Right ventricle myocardium inferior (tissue), 1 donor: ENCODE measurements around the gene AMOTL1. TPM values are rescaled to one million over a fixed set of nuclear protein-coding genes. Genes with fewer than 3 reads are reported as not detected.
A peak's percentile ranks its signal among the peaks of the same experiment; 100 is the strongest.
"Not testable (repeated sequence)": the region's sequence is repeated elsewhere in the genome, so short reads cannot be mapped to it uniquely, and the experiment has no call there.

ENCODE experiments used
- ATAC-seq: fragments of 200-7000 bp; cut with Tn5 transposase; one replicate; pipeline ENCODE4 v1.9.1; 2020; ENCODE audit warnings: mild to moderate bottlenecking, moderate library complexity
- DNase-seq: peaks from one replicate; pipeline ENCODE4 v3.0.0; 2021; ENCODE audit errors: missing footprints
- intact Hi-C: fragments of 100-400 bp; cut with DNase I; formaldehyde crosslinking; loops from one replicate; pipeline ENCODE4 v1.11.0; 2022
- total RNA-seq: library from RNA; stranded (reverse); fragmentation: NEBNext Ultra II Directional; extraction: Animal tissue kit (Norgen Biotek cat#: 25700); gene quantifications from one replicate; pipeline ENCODE4 v1.2.1, GENCODE V29; 2021
- donor health status: DM: no; HTN: yes; CAD: no; lungs with severe emphysema.

AMOTL1 gene
- total RNA-seq, 1 donor from 2014 or later: 53.5 TPM

DNA sequence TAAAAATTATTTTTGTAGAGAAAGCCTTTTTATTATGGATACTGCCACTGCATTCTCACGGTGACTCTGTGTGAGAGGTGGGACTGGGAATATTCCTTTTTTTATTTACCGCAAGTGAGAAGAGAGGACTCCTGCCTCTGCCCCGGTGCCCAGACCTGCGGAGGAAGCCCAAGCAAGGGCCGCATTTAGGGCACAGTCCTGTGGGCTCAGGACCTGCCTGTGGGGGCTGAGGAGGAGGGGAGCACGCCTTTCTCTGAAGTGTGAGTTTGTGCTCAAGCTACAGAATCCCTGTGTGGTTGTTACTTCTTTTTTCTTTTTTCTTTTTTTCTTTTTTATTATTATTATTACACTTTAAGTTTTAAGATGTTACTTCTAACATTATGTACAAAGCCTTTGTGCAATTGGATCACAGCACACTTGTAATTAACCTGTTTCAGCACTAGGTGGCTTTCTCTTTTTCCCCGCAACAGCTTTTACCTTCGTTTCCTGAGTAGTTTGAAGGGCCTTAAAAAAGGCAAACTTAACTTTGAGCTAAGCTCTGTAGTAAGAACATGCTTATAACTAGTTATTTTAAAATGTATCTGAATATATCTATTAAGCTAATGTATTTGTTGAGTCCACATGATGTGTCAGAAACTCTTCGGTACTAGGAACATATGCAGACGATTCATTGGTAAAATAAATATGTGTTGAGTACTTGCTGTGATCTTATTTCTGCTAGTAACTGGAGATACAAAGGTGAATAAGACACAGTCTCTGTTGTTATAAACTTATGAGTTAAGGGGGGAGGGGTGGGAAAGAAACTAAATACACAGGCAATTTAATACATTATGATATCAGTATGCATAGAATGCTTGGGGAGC is 18.3 kb downstream of the AMOTL1 start:
- ATAC-seq (no peak), DNase-seq (no peak)
- intact Hi-C loops: no loop called here

DNA sequence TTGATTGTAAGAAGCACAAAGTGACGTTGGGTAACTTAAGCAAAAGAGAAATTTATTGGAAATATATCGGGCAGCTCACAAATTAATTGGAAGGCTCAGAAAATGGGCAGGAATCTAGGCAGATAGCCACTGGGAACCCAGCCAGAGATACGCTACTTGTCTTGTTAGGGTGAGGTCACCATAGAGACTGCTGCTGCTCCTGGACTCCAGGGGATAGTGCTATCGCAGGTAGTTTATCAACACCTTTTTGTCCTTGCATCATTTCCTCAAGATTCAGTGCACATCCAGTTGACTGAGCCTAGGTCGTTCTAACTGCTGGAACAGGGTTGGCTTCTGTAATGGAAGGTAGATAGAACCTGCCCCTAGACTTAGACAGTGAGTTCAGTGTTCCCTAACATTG is 19.6 kb downstream of the AMOTL1 start:
- DNase-seq (no peak), ATAC-seq (no peak)
- intact Hi-C loops: no loop called here

DNA sequence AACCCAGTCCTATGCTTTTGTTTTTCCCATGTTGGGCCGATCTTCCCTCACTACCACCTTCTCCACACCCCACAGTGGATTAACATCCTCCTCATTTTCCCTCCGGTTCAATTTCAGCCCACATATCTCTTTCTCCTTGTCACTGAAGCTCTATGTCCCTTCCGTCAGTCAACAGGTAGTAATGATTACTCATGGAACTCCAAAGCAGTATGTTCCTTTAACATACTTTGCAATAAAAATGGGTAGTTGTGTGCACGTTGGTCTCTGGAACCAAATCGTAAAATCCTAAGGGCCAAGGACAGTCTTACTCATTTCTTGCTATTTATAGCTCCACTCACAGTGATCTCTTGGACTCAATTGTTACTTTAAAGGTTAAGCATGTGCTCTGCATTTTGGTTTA is 20.2 kb downstream of the AMOTL1 start:
- ATAC-seq (no peak), DNase-seq (no peak)
- intact Hi-C loops: no loop called here

DNA sequence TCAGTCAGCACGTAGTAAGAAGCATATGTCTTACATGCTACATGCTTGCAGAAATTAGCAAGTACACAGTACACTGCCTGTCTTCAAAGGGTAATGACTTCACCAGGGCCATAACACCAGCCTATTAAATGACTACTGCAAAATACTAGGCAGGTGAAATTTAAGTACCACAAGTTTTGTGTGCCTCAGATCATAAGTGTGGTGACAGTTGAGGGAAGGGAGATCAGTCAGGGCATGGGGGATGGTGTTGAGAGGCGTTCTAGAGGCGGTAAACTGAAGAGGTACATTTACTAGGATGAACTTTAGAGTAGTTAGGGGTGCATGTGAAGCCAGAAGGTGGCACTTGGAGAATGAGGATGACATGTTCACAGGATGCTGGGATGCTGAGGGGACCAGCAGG is 22.0 kb downstream of the AMOTL1 start:
- intact Hi-C loops: no loop called here
- DNase-seq (no peak), ATAC-seq (no peak)

DNA sequence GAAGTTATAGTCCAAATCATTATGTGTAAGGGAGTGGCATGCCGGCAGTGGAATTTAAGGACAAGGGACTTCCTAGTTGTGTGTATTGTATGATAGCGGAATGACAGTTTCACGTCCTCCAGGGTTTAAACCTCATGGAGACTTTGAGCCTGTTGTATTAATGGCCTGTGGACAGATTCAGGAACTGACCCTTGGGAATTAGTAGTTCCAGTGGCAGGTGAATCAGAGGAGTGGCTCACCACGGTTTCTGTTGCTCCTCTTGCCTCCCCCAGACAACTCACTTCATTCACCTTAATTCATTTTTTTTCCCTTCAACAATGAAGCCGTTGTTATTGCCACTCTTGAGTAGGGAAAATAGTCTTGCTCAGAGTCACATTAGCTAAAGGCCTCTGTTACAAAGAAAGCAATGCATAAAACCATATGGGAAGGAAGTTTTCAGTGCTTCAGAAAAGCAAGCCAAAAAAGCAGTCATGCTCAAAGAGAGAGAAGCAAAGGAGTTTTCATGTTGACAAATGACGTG is 22.6 kb downstream of the AMOTL1 start:
- ATAC-seq (no peak), DNase-seq (no peak)
- intact Hi-C loops: no loop called here

DNA sequence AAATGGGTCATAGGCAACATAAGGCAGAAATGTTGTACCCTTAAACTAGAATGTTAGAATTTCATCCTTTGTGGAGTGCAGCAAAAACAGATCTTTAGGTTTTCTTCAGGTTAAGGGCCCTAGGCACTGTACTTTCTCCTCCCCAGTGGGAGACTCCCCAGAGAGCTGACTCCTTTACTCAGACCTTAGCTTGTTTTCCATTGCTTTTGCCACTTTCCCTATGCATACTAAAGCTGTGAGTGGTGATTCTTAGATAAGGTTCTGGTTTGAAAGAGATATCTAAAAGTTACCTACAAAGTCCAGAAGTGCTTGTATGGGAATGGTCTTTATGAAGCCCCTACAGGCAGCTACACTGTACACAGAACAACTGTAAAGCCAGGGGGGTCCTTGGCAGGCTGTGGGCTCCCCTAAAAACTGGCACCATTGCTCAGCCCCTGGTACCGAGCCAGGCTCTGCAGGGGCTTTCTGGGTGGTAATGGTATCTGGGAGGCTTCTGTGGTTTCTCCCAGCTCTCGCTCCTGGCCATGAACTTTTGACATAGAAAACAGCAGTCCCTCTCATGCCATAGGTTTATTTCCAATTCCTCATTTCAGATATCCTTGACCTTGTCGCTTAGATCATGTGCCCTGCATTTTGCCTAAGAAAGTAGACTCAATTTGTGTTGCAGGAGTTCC is 23.2 kb downstream of the AMOTL1 start:
- intact Hi-C loops: no loop called here
- no peak for ATAC-seq
- no peak for DNase-seq

DNA sequence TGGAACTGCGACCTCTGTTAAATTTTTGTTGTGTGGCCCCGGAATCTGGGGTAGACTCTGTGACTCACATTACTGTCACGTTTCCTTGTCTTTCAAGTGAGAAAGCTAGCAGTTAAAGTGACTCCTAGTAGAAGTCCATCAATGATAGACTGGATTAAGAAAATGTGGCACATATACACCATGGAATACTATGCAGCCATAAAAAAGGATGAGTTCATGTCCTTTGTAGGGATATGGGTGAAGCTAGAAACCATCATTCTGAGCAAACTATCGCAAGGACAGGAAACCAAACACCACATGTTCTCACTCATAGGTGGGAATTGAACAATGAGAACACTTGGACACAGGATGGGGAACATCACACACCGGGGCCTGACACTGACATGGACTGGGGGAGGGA is 23.8 kb downstream of the AMOTL1 start:
- DNase-seq, ATAC-seq, intact Hi-C loops: not testable (repeated sequence)

DNA sequence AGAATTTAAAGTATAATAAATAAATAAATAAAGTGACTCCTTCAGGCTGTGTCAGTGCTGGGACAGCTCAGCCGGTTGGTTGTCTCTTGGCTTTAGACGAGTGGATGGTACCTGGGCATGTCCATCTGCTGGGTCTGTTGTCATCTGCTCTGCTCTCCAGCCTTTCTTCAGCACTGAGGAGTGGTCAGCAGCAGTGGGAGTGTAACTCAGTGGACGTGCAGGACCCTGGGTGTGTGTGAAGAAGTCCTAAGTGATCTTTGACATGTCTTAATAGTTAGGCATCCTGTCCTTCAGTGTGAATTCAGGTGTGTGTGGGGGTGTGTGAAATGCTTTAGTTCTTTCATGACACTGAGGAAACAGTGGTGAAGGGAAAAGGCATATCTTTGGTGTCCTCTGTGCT is 24.3 kb downstream of the AMOTL1 start:
- ATAC-seq: no peak
- intact Hi-C loops: no loop called here
- DNase-seq: no peak

DNA sequence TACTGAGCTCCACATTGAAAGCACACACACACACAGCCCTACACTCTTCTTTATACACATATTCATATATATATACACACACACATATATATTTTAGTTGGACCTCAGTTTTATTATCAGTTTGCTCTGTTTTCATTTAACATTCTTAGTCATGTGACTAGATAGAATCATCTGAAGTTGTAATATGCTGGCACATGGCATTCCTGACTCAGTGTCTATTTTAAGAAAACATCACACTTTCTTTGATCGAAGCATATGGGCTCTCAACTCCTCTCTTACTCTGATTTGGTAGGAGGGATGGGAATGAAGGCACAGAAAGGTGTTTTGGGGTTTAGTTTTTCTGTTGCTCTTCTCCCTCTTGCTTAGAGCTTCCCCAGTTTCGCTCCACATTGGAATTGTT is 24.8 kb downstream of the AMOTL1 start:
- DNase-seq: no peak
- no peak for ATAC-seq
- intact Hi-C loops: no loop called here

DNA sequence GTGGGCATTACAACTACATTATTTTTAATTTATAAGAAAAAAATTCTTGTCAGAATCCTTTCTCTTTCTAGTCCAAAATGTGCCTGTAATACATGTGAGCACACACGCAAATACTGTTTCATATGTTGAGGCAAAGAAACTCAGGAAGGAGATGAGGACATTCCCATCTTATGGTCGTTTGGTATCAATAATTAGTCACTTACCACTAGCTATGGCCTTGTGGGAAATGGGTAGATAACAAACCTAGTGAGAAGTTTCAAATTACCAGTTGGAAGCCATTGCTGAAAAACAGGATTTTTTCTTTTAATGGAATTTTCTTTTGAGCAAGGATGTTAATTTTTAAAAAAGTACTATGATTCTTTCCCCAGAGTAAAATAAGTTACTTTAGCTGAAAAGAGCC is 25.7 kb downstream of the AMOTL1 start:
- DNase-seq (no peak), ATAC-seq (no peak)
- intact Hi-C loops: no loop called here

DNA sequence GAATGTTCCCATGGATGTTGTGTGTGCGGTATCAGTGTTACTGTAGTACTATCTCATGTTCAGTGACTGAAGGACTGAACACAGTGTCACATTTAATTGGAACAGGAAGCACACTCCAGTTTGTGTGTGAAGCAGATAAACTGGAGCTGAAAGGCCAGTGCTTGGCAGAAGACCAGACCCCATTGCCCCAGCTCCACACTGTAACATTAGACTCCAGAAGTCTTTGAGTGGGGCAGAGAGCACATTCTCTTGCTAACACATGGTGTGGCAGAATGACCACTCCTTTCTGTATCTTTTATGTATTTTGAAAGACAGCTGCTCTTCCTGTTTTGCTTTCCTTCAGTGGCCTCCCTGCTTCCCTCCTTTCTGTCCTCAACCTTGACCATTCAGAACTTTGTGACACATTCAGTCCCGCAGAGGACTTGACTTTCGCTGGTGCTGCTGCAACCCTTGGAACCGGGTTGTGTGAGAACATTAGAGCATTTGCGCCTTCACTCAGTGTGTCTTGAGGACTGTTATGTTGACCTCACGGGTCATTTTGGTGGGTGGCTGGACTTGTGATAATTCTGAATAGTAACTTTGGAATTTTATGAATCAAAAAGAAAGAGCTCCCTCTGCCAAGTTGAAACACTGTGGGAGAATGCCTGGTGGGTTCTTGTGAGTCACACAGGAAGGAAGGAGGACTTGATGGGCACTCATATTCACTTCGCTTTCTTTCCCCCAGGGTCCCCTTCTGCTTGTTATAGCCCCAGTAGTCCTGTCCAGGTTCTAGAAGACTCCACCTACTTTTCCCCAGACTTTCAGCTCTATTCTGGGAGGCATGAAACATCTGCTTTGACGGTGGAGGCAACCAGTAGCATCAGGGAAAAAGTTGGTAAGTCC is 26.4 kb downstream of the AMOTL1 start:
- DNase-seq: peak; percentile 81
- ATAC-seq: peak; percentile 93
- intact Hi-C loops: no loop called here

DNA sequence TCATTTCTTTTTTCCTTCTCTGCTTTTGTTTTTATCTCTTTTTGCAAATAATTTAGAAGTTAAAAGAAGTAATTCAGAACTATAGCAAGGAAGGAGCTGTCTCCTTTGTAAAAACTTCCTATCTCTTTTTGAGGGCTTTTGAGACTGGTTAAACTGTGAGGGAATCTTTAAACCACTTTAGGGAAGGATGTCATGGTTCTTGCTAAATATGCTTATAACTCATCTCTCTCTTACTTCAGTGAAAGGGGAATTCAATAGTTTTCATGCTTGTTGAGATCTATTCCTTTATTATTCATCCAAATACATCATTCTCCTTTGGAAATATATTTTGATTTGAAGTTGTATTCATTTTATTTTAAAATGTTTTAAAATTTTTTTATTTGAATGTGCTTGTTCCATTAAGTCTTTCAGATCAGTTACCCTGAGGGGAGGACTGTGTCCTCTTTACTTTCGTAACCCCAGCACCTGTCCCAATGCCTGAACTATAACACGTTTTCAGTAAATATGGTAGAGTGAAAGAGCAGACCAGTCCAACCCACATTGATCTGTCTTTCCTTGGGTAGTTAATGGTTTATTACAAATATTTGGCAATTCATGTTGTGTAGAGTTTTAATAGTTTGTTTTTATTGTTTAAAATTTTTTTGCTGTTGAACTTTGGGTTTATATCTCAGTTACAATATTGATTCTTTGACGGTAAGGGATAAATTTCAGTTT is 27.5 kb downstream of the AMOTL1 start:
- DNase-seq (no peak), ATAC-seq (no peak)
- intact Hi-C loops: no loop called here

DNA sequence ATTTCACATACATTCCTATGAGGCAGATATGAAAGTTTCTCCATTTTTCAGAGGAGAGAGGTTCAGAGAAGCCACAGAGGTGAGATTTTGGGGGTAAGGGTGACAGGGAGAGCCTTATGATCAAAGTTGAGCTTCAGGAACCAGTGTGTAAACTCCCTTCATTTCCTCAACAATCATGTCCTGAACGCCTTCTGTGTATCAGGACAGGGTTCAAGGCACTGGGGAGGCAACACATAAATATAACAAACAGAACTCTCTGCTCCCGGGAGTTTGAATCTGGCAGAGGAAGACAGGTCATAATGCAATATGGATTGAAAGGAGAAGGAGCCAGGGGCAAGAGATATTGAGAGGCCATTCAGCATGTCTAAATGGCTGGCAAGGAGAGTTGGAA is 28.0 kb downstream of the AMOTL1 start:
- intact Hi-C loops: no loop called here
- no peak for ATAC-seq
- DNase-seq: no peak

DNA sequence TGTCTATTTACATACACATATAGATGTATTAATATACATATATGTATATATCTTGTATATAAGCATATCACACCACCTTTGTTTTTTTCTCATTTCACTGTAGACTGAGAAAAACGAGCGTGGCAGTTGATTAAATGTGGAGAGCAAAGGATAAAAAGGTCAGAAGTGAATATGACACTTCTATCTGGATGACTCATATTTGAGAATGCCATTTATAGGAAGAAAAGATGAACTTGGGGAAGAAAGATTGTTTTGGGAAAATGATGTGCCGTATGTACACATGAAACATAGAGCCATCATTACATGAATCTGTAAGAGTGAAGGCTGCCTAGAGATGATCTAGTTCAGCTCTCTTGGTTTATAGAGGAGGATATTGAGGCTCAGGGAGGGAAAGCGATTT is 28.7 kb downstream of the AMOTL1 start:
- no peak for DNase-seq
- ATAC-seq: no peak
- intact Hi-C loops: no loop called here

DNA sequence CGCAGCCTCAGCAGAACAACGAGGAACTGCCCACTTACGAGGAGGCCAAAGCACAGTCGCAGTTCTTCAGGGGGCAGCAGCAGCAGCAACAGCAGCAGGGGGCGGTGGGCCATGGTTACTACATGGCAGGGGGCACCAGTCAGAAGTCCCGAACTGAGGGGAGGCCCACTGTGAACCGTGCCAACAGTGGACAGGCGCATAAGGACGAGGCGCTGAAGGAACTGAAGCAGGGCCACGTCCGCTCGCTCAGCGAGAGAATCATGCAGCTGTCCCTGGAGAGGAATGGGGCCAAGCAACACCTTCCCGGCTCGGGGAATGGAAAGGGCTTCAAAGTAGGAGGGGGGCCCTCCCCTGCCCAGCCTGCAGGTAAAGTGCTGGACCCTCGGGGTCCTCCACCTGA is 31.6 kb downstream of the AMOTL1 start:
- ATAC-seq: no peak
- no peak for DNase-seq
- intact Hi-C loops: loop anchor here (5.0 kb wide), 1 partner anchor 38 kb away; no protein-coding TSS in a partner anchor

DNA sequence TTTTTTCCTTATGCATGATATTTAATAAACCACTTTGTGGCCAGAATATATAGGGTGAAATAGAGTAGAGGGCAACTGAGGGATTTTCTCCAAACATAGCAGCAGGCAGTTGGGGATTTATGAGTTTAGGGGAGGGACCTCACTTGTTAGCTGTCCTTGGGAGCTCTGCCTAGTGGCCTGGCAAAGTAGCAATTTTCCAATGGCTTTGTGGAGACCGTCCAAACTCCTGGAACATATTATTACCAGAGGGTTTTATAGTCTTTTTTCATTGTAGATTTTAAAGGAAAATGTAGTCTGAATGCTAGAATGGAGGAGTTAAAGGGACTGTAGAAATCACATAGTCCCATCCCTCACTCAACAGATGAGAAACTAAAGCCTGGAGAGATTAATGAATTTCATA is 32.3 kb downstream of the AMOTL1 start:
- intact Hi-C loops: loop anchor here (5.0 kb wide), 1 partner anchor 37 kb away; no protein-coding TSS in a partner anchor
- peak; percentile 73 for ATAC-seq
- no peak for DNase-seq

DNA sequence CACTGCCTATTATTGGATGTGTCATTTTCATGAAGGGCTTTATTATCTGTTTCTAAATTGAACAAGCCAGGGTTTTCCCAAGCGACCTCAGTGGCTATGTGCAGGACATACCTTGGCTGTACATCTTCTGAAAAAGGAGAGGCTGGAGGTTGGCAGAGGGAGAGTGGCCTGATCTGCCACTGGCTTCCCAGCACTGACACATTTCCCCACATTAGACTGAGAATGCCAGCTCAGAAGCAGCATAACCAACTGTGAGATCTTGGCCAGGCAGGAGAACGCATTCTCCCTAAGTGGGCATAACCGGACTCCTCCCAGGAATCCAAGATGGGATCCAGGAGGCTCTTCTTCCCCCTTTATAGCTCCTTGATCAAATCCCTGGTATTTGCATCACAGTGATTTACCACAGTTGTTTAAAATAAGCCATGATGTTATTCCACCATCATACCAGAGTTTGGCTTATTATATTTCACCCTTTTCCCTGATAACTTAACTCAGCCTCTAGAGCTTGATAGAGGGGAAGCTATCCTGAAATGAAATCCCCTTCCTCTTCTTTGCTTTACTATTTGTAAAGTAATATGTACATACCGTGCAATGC is 33.8 kb downstream of the AMOTL1 start:
- intact Hi-C loops: loop anchor here (5.0 kb wide), 1 partner anchor 35 kb away; no protein-coding TSS in a partner anchor
- DNase-seq (no peak), ATAC-seq (peak; percentile 45)

DNA sequence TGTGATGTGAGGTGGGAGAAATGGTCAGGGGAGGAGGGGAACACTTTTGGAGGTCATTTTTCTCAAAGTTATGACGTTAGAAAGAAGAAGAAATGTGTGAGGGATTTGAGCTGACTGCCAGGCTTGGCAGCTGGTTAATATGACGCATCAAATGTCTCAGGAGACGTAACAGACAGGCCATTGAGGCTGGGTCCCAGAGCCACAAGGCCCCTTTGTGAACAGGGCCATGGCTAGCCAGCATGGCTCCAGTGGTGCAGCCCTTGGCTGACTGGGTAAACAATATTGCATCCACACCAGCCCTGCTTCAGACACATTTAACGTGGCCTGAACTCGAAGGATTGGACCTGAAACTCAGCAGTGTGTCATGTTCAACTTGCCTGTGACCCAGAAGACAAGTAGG is 34.3 kb downstream of the AMOTL1 start:
- intact Hi-C loops: loop anchor here (5.0 kb wide), 1 partner anchor 35 kb away; no protein-coding TSS in a partner anchor

More for the DNA sequence above, 34.3 kb downstream of the AMOTL1 start:
- ATAC-seq (peak; percentile 35), DNase-seq (no peak)
